Psoas muscle (tissue), 8 donors: Measurements from ENCODE around the gene ERICH6B. TPM values are rescaled to one million over a fixed set of nuclear protein-coding genes. Genes with fewer than 3 reads are reported as not detected.

Experiments
- ATAC-seq, 4 donors: fragments of 200-7000 bp; cut with Tn5 transposase; one replicate each; pipeline ENCODE4 v1.9.1; 2020; ENCODE audit warnings: moderate library complexity in 3 of 4, mild to moderate bottlenecking in 2 of 4
- DNase-seq, 2 donors: peaks; one replicate each; pipeline ENCODE4 v3.0.0-alpha.2; 2020
- H3K27ac ChIP-seq: fragments of 200-600 bp; one replicate; pipeline ENCODE4 v1.8.0; 2022
- H3K27me3 ChIP-seq, 3 donors: fragments of 200-600 bp in 1 of 3; one replicate each; pipeline versions ENCODE4 v1.6.1 to v1.8.0; 2013 to 2022; ENCODE audit warnings: low read length in 2 of 3, mild to moderate bottlenecking in 2 of 3, moderate library complexity in 1 of 3; ENCODE audit not compliant: insufficient read depth in 3 of 3
- H3K36me3 ChIP-seq, 2 donors: fragments of 200-600 bp in 1 of 2; one replicate each; pipeline versions ENCODE4 v1.6.1 to v1.8.0; 2013 to 2022; ENCODE audit warnings: low read depth in 1 of 2, mild to moderate bottlenecking in 1 of 2, moderate library complexity in 1 of 2; ENCODE audit not compliant: insufficient read depth in 1 of 2
- H3K4me1 ChIP-seq: fragments of 200-600 bp; one replicate; pipeline ENCODE4 v1.8.0; 2022
- H3K4me3 ChIP-seq: fragments of 200-600 bp; one replicate; pipeline ENCODE4 v1.8.0; 2022; ENCODE audit warnings: mild to moderate bottlenecking
- H3K9me3 ChIP-seq: fragments of 200-600 bp; one replicate; pipeline ENCODE4 v1.8.0; 2022
- WGBS, 3 donors: extraction: QIAGEN DNeasy Blood & Tissue Kit; methylation state at CpG; one replicate each; pipeline versions ENCODE4 v1.1.6 to v1.1.7; 2013; 5-methylcytosine and 5-hydroxymethylcytosine counted together
- intact Hi-C, 2 donors: fragments of 100-400 bp; cut with DNase I; formaldehyde crosslinking; loops; one replicate each; pipeline versions ENCODE4 v1.11.0 to v1.14.2; 2022
- polyA plus RNA-seq, 3 donors: library from polyadenylated mRNA; stranded (reverse); fragments of 200-250 nt; gene quantifications; one replicate each; pipeline ENCODE4 v1.2.3, GENCODE V29; 2013
- total RNA-seq, 4 donors: library from RNA; stranded (reverse); fragmentation: NEBNext Ultra II Directional in 2 of 4; extraction: Animal tissue kit (Norgen Biotek cat#: 25700) in 2 of 4; gene quantifications; one replicate each; pipeline versions ENCODE4 v1.2.1 to v1.2.4, GENCODE V29; 2021 to 2023
- TF ChIP-seq, protein P1 (sequence below): fragments of 200-600 bp; IDR thresholded peaks from one replicate; pipeline ENCODE4 v1.8.0; 2022; ENCODE audit warnings: antibody characterized with exemption
- donor health status: healthy with polysubstance abuse.
- donor health status: DM: no; HTN: no; CAD: no; lungs with moderate emphysema.
- donor health status: Bipolar disorder and iron deficiency.
- donor health status: healthy.
- donor health status: DM: yes; HTN: yes; CAD: no.
- donor health status: DM: no; HTN: no; CAD: no.
- donor health status: DM: no; HTN: no; CAD: no.
- donor health status: DM: yes; HTN: yes; CAD: no.

ERICH6B gene
- total and polyA plus RNA-seq, 7 donors, result not detected

DNA sequence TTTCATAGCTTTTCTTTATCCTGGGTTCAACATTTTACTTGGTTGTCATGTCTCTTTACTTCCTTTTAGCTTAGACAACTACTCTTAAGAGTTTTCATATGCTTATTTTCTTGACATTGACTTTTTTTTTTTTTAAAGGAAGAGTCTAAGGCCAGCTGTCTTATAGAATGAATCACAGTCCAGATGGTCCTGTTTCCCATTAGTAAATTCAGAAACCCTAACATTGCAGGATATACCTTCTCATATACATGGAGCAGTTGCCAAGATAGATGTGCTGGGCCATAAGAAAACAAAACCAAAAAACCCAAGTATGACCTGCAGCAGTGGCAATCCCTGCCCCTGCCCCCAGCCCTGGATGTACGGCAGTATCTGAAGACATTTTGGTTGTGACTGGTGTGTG lies 78.0 kb downstream of the ERICH6B start:
- peaks cover 6 to 54% of the 10 kb centered on the region in 2 donors for H3K36me3 ChIP-seq
- intact Hi-C loops, result no loop called here
- DNase-seq (no peak), ATAC-seq (no peak)
- H3K27me3 ChIP-seq, result no peaks in the 10 kb centered on the region
- H3K4me3 ChIP-seq, result no peak overlapping the region
- H3K9me3 ChIP-seq, result no peaks in the 10 kb centered on the region
- no peaks in the 10 kb centered on the region for H3K4me1 ChIP-seq
- TF ChIP-seq, protein P1, sequence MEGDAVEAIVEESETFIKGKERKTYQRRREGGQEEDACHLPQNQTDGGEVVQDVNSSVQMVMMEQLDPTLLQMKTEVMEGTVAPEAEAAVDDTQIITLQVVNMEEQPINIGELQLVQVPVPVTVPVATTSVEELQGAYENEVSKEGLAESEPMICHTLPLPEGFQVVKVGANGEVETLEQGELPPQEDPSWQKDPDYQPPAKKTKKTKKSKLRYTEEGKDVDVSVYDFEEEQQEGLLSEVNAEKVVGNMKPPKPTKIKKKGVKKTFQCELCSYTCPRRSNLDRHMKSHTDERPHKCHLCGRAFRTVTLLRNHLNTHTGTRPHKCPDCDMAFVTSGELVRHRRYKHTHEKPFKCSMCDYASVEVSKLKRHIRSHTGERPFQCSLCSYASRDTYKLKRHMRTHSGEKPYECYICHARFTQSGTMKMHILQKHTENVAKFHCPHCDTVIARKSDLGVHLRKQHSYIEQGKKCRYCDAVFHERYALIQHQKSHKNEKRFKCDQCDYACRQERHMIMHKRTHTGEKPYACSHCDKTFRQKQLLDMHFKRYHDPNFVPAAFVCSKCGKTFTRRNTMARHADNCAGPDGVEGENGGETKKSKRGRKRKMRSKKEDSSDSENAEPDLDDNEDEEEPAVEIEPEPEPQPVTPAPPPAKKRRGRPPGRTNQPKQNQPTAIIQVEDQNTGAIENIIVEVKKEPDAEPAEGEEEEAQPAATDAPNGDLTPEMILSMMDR, result no peak
- H3K27ac ChIP-seq, result no peak overlapping the region
- 65 to 75% (median 67%) methylated on average over 1 of the region's 1 CpG for WGBS, 3 donors

GRCh38 chr13:45536224-45536623 lies 79.3 kb downstream of the ERICH6B start:
- no peak overlapping the region for H3K4me3 ChIP-seq
- DNase-seq, result no peak
- no peaks in the 10 kb centered on the region for H3K27me3 ChIP-seq
- H3K36me3 ChIP-seq, result peaks cover 6 to 67% of the 10 kb centered on the region in 2 donors
- no peaks in the 10 kb centered on the region for H3K4me1 ChIP-seq
- H3K27ac ChIP-seq, result no peak overlapping the region
- no peaks in the 10 kb centered on the region for H3K9me3 ChIP-seq
- 95 to 97% (median 96%) methylated on average over 2 of the region's 2 CpGs for WGBS, 3 donors
- TF ChIP-seq, protein P1, result no peak
- ATAC-seq, result no peak
- intact Hi-C loops, result no loop called here

DNA sequence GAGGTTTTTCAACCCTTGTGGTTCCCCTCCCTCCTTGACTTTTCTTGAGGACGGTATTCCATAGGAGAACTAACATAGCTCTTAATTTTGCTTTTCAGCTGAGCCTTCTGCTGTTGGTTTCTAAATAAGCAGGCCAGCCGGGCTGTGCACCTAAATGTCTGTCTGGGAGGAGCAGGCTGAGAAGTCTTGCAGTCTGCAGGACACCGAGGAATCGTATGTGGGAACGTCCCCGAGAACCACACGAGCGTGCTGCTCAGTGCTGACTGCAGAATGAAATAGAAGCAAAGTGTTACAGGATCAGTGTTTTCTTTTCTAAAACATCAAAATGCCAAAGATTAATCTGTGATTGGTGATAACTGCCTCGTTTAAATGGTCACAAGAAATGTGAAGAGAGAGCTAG lies 80.9 kb downstream of the ERICH6B start:
- intact Hi-C loops, result no loop called here
- H3K27me3 ChIP-seq, result no peaks in the 10 kb centered on the region
- 89 to 93% (median 91%) methylated on average over 9 of the region's 9 CpGs for WGBS, 3 donors
- DNase-seq (no peak), ATAC-seq (no peak)
- H3K27ac ChIP-seq, result no peak overlapping the region
- H3K4me1 ChIP-seq, result no peaks in the 10 kb centered on the region
- TF ChIP-seq, protein P1, result no peak
- H3K9me3 ChIP-seq, result no peaks in the 10 kb centered on the region
- peaks cover 6 to 83% of the 10 kb centered on the region in 2 donors for H3K36me3 ChIP-seq
- no peak overlapping the region for H3K4me3 ChIP-seq

- peaks cover 11 to 96% of the 10 kb centered on the region in 2 donors for H3K36me3 ChIP-seq
- H3K9me3 ChIP-seq, result no peaks in the 10 kb centered on the region
- WGBS, 3 donors, result 80% methylated on average over 3 of the region's 3 CpGs
Measured at GRCh38 chr13:45529758-45530157, 85.8 kb downstream of the ERICH6B start.

More at GRCh38 chr13:45529758-45530157, 85.8 kb downstream of the ERICH6B start:
- DNase-seq, result no peak
- no peak overlapping the region for H3K4me3 ChIP-seq
- H3K4me1 ChIP-seq, result no peaks in the 10 kb centered on the region
- intact Hi-C loops, result no loop called here
- TF ChIP-seq, protein P1, result no peak
- ATAC-seq, result no peak
- H3K27me3 ChIP-seq, result no peaks in the 10 kb centered on the region
- H3K27ac ChIP-seq, result no peak overlapping the region
